Loucy (cell line): Measurements from ENCODE around the gene CHCHD5.

Experiments used
- CTCF ChIP-seq: fragments of 200-600 bp; sonication (generic); conservative IDR thresholded peaks from 2 replicates; pipeline ENCODE4 v1.5.1; 2014; ENCODE audit warnings: mild to moderate bottlenecking, antibody characterized with exemption, low read length
- EZH2phosphoT487 ChIP-seq: fragments of 200-600 bp; IDR thresholded peaks from 2 replicates; pipeline ENCODE4 v1.6.1; 2018; ENCODE audit warnings: antibody characterized with exemption, mild to moderate bottlenecking, moderate library complexity, borderline replicate concordance

- TF ChIP-seq CTCF (no peak), EZH2phosphoT487 (no peak)
These were observed 4.2 kb downstream of the CHCHD5 start for GRCh38 chr2:112588611-112589045.
